K562 (cell line): Measurements from ENCODE around the gene CFAP92. TPM values are rescaled to one million over a fixed set of nuclear protein-coding genes. Genes with fewer than 3 reads are reported as not detected.

Experiments used
- ATAC-seq: fragments of 200-7000 bp; cut with Tn5 transposase; 3 replicates; pipeline ENCODE4 v1.9.1; 2020; ENCODE audit warnings: moderate library complexity
- BruUV-seq: library from RNA; stranded (reverse); fragments of 400-500 nt; replicated peaks from 2 replicates; lab custom pipeline; 2021; lab: Mats Ljungman, UMichigan
- CTCF ChIA-PET: fragments of 300-600 bp; formaldehyde crosslinking; extraction: SDS; loops from one replicate; lab custom pipeline; 2021; ENCODE audit warnings: low intra/inter-chr PET ratio; lab: Yijun Ruan, JAX
- POLR2A ChIA-PET: fragments of 300-600, 350-650 bp; sonication (Branson Sonifier 250); formaldehyde crosslinking; extraction: SDS; loops from one replicate; lab custom pipeline; 2021; ENCODE audit warnings: antibody characterized with exemption, inconsistent platforms; lab: Yijun Ruan, JAX
- DNase-seq, 4 experiments: peaks; one replicate each; pipeline versions ENCODE4 v3.0.0 to v3.0.0-alpha.2; 2011 to 2018; ENCODE audit warnings: low spot score in 3 of 4, mixed read lengths in 3 of 4; ENCODE audit errors: extremely low read depth in 1 of 4
- FAIRE-seq: peaks from 2 replicates; lab custom pipeline; 2011; peaks lifted over from hg19 to GRCh38; lab: Jason Lieb, UNC
- H2AFZ ChIP-seq: 2 replicates; pipeline ENCODE4 v1.6.0; 2011; ENCODE audit warnings: low read depth, low read length, control low read depth, inconsistent platforms
- H3K27ac ChIP-seq: fragments of 200-600 bp; 3 replicates; pipeline ENCODE4 v1.8.0; 2011; ENCODE audit warnings: low read depth, mild to moderate bottlenecking, control low read depth, inconsistent platforms, low read length, moderate library complexity, mixed read lengths; ENCODE audit errors: extremely low read depth
- H3K27me3 ChIP-seq, 2 experiments: fragments of 300-600 bp in 1 of 2; 2 replicates in 1 of 2; 3 replicates in 1 of 2; pipeline versions ENCODE4 v1.6.0 to v1.8.0; 2011; ENCODE audit warnings: inconsistent platforms in 2 of 2, low read length in 2 of 2, mild to moderate bottlenecking in 1 of 2, mixed read lengths in 1 of 2, moderate library complexity in 1 of 2; ENCODE audit not compliant: control insufficient read depth in 2 of 2, insufficient read depth in 2 of 2
- H3K36me3 ChIP-seq: fragments of 300-600 bp; 3 replicates; pipeline ENCODE4 v1.8.0; 2011; ENCODE audit warnings: mild to moderate bottlenecking, low read length, inconsistent platforms; ENCODE audit not compliant: control insufficient read depth, insufficient read depth
- H3K4me1 ChIP-seq, 2 experiments: fragments of 200-600 bp in 1 of 2; replicated peaks in 1 of 2; 2 replicates in 1 of 2; 3 replicates in 1 of 2; pipeline versions ENCODE4 v1.5.1 to v1.8.0; 2011; ENCODE audit warnings: inconsistent platforms in 2 of 2, low read length in 2 of 2, mild to moderate bottlenecking in 1 of 2, mixed read lengths in 1 of 2, moderate library complexity in 1 of 2; ENCODE audit not compliant: control insufficient read depth in 2 of 2, insufficient read depth in 2 of 2
- H3K4me2 ChIP-seq: 2 replicates; pipeline ENCODE4 v1.6.1; 2011; ENCODE audit warnings: low read length, control low read depth, inconsistent platforms, mixed read lengths; ENCODE audit not compliant: insufficient read depth
- H3K4me3 ChIP-seq: fragments of 200-600 bp; sonication (generic), shearing (Covaris generic); 2 replicates; pipeline ENCODE4 v1.5.1; 2016; ENCODE audit warnings: control low read depth, inconsistent platforms
- H3K79me2 ChIP-seq: fragments of 200-600 bp; 3 replicates; pipeline ENCODE4 v1.8.0; 2011; ENCODE audit warnings: low read length, inconsistent platforms; ENCODE audit not compliant: control insufficient read depth, insufficient read depth
- H3K9ac ChIP-seq, 2 experiments: 2 replicates each; pipeline versions ENCODE4 v1.6.0 to v1.6.1; 2011; ENCODE audit warnings: low read depth in 2 of 2, low read length in 2 of 2, control low read depth in 1 of 2, inconsistent platforms in 1 of 2, mild to moderate bottlenecking in 1 of 2, mixed read lengths in 1 of 2; ENCODE audit not compliant: insufficient read depth in 1 of 2
- H3K9me1 ChIP-seq: one replicate; pipeline ENCODE4 v1.6.0; 2011; ENCODE audit warnings: inconsistent platforms, mild to moderate bottlenecking, low read length, moderate library complexity; ENCODE audit not compliant: control insufficient read depth, insufficient read depth
- H3K9me3 ChIP-seq: replicated peaks from 2 replicates; pipeline ENCODE4 v1.5.1; 2011; ENCODE audit warnings: low read depth, low read length, inconsistent platforms; ENCODE audit not compliant: control insufficient read depth, insufficient read depth
- H4K20me1 ChIP-seq: replicated peaks from 2 replicates; pipeline ENCODE4 v1.6.1; 2011; ENCODE audit warnings: low read length, inconsistent platforms, mixed read lengths; ENCODE audit not compliant: control insufficient read depth, insufficient read depth
- EP300 ChIP-seq: IDR thresholded peaks from 2 replicates; pipeline ENCODE4 v1.6.1; 2012; ENCODE audit warnings: low read length, improper control_type of control experiment
- ETS2 ChIP-seq: IDR thresholded peaks from 2 replicates; pipeline ENCODE4 v1.6.1; 2016; ENCODE audit warnings: borderline replicate concordance, missing genetic modification characterization, mild to moderate bottlenecking, moderate library complexity, missing compliant biosample characterization; ENCODE audit not compliant: poor library complexity, severe bottlenecking
- FOXA3 ChIP-seq, 2 experiments: fragments of 450-650 bp in 1 of 2; sonication (generic) in 1 of 2; formaldehyde crosslinking; IDR thresholded peaks in 1 of 2; conservative IDR thresholded peaks in 1 of 2; 2 replicates each; pipeline versions ENCODE4 v1.4.0 to v1.8.0; 2020 to 2022; ENCODE audit warnings: mild to moderate bottlenecking in 2 of 2, missing genetic modification reagents in 1 of 2
- KAT7 ChIP-seq: sonication (generic); formaldehyde crosslinking; IDR thresholded peaks from 2 replicates; pipeline ENCODE4 v1.8.0; 2022; ENCODE audit warnings: missing genetic modification reagents, mild to moderate bottlenecking, borderline replicate concordance
- MAFF ChIP-seq: IDR thresholded peaks from 2 replicates; pipeline ENCODE4 v1.6.1; 2012; ENCODE audit warnings: low read length, improper control_type of control experiment
- PKNOX1 ChIP-seq: fragments of 450-650 bp; IDR thresholded peaks from 2 replicates; pipeline ENCODE4 v1.6.1; 2016
- POLR2AphosphoS2 ChIP-seq: IDR thresholded peaks from 2 replicates; pipeline ENCODE4 v1.6.1; 2012; ENCODE audit warnings: low read length, improper control_type of control experiment
- PTBP1 ChIP-seq: fragments of 200-400 bp; formaldehyde crosslinking; IDR thresholded peaks from 2 replicates; pipeline ENCODE4 v1.6.1; 2017; ENCODE audit warnings: low read depth, low read length
- RBM34 ChIP-seq: fragments of 200-400 bp; formaldehyde crosslinking; IDR thresholded peaks from 2 replicates; pipeline ENCODE4 v1.6.1; 2018; ENCODE audit warnings: low read length, borderline replicate concordance; ENCODE audit not compliant: insufficient read depth
- SMARCA4 ChIP-seq: fragments of 450-650 bp; IDR thresholded peaks from 2 replicates; pipeline ENCODE4 v1.6.1; 2016
- ZBTB1 ChIP-seq: sonication (generic); formaldehyde crosslinking; IDR thresholded peaks from 2 replicates; pipeline ENCODE4 v1.8.1; 2023; ENCODE audit warnings: missing genetic modification reagents, low read depth, mild to moderate bottlenecking, borderline replicate concordance
- ZBTB9 ChIP-seq: fragments of 450-650 bp; formaldehyde crosslinking; IDR thresholded peaks from 2 replicates; pipeline ENCODE4 v1.4.0; 2020; ENCODE audit warnings: mild to moderate bottlenecking, moderate library complexity
- ZNF12 ChIP-seq: sonication (generic); formaldehyde crosslinking; IDR thresholded peaks from 2 replicates; pipeline ENCODE4 v1.4.0; 2020; ENCODE audit warnings: mild to moderate bottlenecking, missing genetic modification reagents
- ZNF23 ChIP-seq: fragments of 250-450 bp; sonication (Bioruptor Pico); IDR thresholded peaks from 2 replicates; pipeline ENCODE4 v1.4.0; 2020; ENCODE audit warnings: mild to moderate bottlenecking
- ZNF263 ChIP-seq: sonication (generic); formaldehyde crosslinking; IDR thresholded peaks from 2 replicates; pipeline ENCODE4 v1.8.0; 2022; ENCODE audit warnings: mild to moderate bottlenecking, missing genetic modification reagents, borderline replicate concordance
- ZNF316 ChIP-seq: fragments of 450-650 bp; IDR thresholded peaks from 2 replicates; pipeline ENCODE4 v1.6.1; 2016
- WGBS: fragments of 100-300 bp; shearing (Covaris generic); methylation state at CpG from one replicate; pipeline ENCODE4 v1.1.6; 2016; ENCODE audit warnings: low coverage, mixed read lengths; ENCODE audit not compliant: insufficient coverage; ENCODE audit errors: missing lambda C conversion rate; 5-methylcytosine and 5-hydroxymethylcytosine counted together
- in situ Hi-C: fragments of 300-500 bp; cut with MboI; formaldehyde crosslinking; loops from 4 replicates; pipeline ENCODE4 v1.15.0; 2018; ENCODE audit warnings: inconsistent platforms, mixed read lengths
- intact Hi-C: fragments of 100-400 bp; cut with micrococcal nuclease; formaldehyde crosslinking; loops from 2 replicates; pipeline ENCODE4 v1.14.2; 2022
- polyA plus RNA-seq, 8 experiments: library from polyadenylated mRNA; depleted of rRNA in 4 of 8; stranded (reverse) in 5 of 8; unstranded in 3 of 8; fragments of >200 nt; fragmentation: Nextera tagmentation in 2 of 8; fragmentation: Illumina TruSeq in 1 of 8; extraction: Ambion mirVana in 2 of 8; extraction: Trizol in 1 of 8; gene quantifications; 2 replicates each; pipeline versions ENCODE4 v1.2.1 to v1.2.3, GENCODE V29; 2011 to 2014; ENCODE audit warnings: inconsistent platforms in 1 of 8, missing spikeins in 1 of 8
- total RNA-seq, 7 experiments: library from RNA; depleted of rRNA in 6 of 7; stranded (reverse); fragments of >200 nt in 6 of 7; fragmentation: Illumina TruSeq in 2 of 7; extraction: Trizol in 2 of 7; gene quantifications; 2 replicates each; pipeline versions ENCODE4 v1.2.1 to v1.2.3, GENCODE V29; 2011 to 2021; ENCODE audit warnings: low replicate concordance in 1 of 7
- TF ChIP-seq, protein P1 (sequence below): sonication (generic); formaldehyde crosslinking; IDR thresholded peaks from 2 replicates; pipeline ENCODE4 v1.8.0; 2022; ENCODE audit warnings: mild to moderate bottlenecking, low read depth, missing genetic modification reagents

CFAP92 gene
- total and polyA plus RNA-seq, 9 of the 15 experiments (the other 6 are each of a cell fraction or from before 2014, with no cell fraction given), result 0.06 to 0.62 (median 0.36) TPM

DNA sequence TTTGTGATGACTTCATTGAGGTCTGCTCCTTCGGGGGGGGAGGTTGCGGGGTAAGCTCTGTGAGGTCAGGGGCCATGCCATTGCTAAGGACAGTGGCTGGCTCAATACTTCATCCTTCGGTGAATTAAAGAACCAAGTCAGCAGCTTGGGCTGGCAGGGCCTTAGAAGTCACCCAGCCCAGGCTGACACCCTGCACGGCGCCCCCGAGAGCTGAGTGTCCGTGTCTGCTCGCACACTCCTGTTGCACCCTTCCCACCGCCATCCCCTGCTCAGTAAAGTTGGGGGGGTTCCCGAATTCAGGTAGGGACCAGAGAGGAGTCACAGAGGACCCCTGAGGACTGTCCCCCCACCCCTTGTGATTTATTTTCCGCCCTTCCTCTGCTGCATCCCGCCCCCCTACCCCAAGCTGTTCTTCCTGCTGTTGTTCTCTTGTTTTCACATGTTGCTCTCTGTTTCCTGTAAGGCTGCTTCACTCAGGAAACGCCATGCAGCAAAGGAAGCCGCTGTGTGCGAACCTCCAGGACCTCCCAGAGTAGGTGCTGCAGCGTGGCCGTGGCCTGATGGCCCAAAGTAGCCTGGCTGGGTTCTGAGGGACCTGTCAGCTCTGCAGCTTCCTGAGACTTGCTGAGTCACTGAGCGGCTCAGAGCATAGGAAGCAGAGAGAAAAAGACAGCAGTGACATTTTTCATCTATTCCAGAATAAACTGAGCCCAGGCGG is 21.7 kb upstream of the CFAP92 start (continued):
- TF ChIP-seq PKNOX1 (peak; percentile 45), ZNF316 (peak; percentile 89), SMARCA4 (0 out of 2 replicates have a peak, but pooled peaks have one; percentile 20), MAFF (peak; percentile 68; the same call in 1 of the 2 replicates), ZNF263 (no peak)

DNA sequence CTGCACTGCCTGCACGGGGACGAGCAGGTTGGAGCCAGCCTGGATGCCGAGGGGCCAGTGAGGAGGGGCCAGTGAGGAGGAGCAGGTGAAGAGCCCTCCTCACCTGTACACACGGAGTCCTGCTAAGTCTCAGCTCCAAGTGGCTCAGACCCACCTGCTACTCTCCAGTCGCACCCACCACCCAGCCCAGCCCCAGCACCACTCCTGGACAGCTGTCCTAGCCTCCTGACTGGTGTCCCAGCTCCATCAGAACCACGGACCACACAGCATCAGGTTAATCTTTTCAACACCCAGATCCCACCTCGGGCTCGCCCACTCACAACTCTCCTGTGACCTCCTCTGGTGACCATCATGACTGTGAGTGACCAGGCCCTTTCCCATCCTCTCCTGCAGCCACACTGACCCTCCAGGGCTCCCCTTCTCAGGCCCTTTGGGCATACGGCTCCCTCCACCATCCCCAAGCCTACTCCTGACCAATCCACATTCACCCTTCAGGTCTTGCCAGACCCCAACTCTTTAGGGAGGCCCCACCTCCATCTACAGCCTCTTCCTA is 21.0 kb upstream of the CFAP92 start:
- in situ Hi-C loops, result no loop called here
- ATAC-seq (no peak), FAIRE-seq (no peak), DNase-seq (no peak)
- no peaks in the 10 kb centered on the region for H3K27me3 ChIP-seq
- no peak overlapping the region for H2AFZ ChIP-seq
- no peak overlapping the region for H3K27ac ChIP-seq
- 75% methylated on average over 5 of the region's 9 CpGs for WGBS
- H3K79me2 ChIP-seq, result no peaks in the 10 kb centered on the region
- no peaks in the 10 kb centered on the region for H3K36me3 ChIP-seq
- no peak overlapping the region for H3K4me3 ChIP-seq
- H3K9me3 ChIP-seq, result no peaks in the 10 kb centered on the region
- H4K20me1 ChIP-seq, result 0 out of 2 replicates have a peak, but pooled peaks cover 10% of the 10 kb centered on the region
- BruUV-seq, result no TSS peak
- intact Hi-C loops, result loop anchor here (5.0 kb wide), 1 partner anchor 138 kb away; the partner anchor contains the start of gene ACAD9
- peaks cover 24 to 36% of the 10 kb centered on the region in 2 experiments for H3K4me1 ChIP-seq
- H3K9me1 ChIP-seq, result peaks cover 3% of the 10 kb centered on the region
- ChIA-PET POLR2A (no interaction called here), CTCF (no interaction called here)
- H3K9ac ChIP-seq, result 0 out of 4 replicates have a peak overlapping the region, but pooled peaks of 1 of the 2 experiments have one; percentile 9
- no peak overlapping the region for H3K4me2 ChIP-seq
- TF ChIP-seq KAT7 (CRISPR knock-in tag) (no peak), EP300 (no peak), FOXA3 (CRISPR knock-in tag; conservative IDR thresholded peaks at IDR 0.05 in 1 of 2, IDR thresholded peaks at IDR 0.05 in 1 of 2) (no peak), RBM34 (no peak), POLR2AphosphoS2 (no peak), ZBTB1 (CRISPR knock-in tag) (no peak), ZNF23 (CRISPR knock-in tag) (no peak), ZBTB9 (no peak), ETS2 (no peak), ZNF12 (no peak), PTBP1 (no peak)
- TF ChIP-seq, protein P1, sequence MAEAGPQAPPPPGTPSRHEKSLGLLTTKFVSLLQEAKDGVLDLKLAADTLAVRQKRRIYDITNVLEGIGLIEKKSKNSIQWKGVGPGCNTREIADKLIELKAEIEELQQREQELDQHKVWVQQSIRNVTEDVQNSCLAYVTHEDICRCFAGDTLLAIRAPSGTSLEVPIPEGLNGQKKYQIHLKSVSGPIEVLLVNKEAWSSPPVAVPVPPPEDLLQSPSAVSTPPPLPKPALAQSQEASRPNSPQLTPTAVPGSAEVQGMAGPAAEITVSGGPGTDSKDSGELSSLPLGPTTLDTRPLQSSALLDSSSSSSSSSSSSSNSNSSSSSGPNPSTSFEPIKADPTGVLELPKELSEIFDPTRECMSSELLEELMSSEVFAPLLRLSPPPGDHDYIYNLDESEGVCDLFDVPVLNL, result no peak
